ENCODE results near the gene CSMD2.

CSMD2 gene

GRCh38 chr1:33706634-33707255 is 458.3 kb downstream of the CSMD2 start:
- no peak for DNase-seq

- no peak for DNase-seq
Measured at GRCh38 chr1:33703464-33703863, 461.6 kb downstream of the CSMD2 start.

- DNase-seq: no peak
Measured at GRCh38 chr1:33698361-33699035, 466.5 kb downstream of the CSMD2 start.

GRCh38 chr1:33697816-33698215 is 467.2 kb downstream of the CSMD2 start:
- no peak for DNase-seq

- no peak for DNase-seq
Measured at GRCh38 chr1:33696962-33697361, 468.1 kb downstream of the CSMD2 start.

- no peak for DNase-seq
Measured at GRCh38 chr1:33696311-33696710, 468.7 kb downstream of the CSMD2 start.

- no peak for DNase-seq
Measured at GRCh38 chr1:33692206-33693188, 472.5 kb downstream of the CSMD2 start.

- DNase-seq: no peak
Measured at GRCh38 chr1:33687000-33687399, 478.0 kb downstream of the CSMD2 start.

GRCh38 chr1:33686551-33686950 is 478.5 kb downstream of the CSMD2 start:
- no peak for DNase-seq

GRCh38 chr1:33685256-33685655 is 479.8 kb downstream of the CSMD2 start:
- no peak for DNase-seq

- DNase-seq: no peak
Measured at GRCh38 chr1:33684396-33685179, 480.4 kb downstream of the CSMD2 start.

- DNase-seq: no peak
Measured at GRCh38 chr1:33683913-33684312, 481.1 kb downstream of the CSMD2 start.

- DNase-seq: no peak
Measured at GRCh38 chr1:33682371-33682770, 482.7 kb downstream of the CSMD2 start.

GRCh38 chr1:33680281-33680840 is 484.7 kb downstream of the CSMD2 start:
- DNase-seq: no peak

- DNase-seq: no peak
Measured at GRCh38 chr1:33670567-33670966, 494.5 kb downstream of the CSMD2 start.

GRCh38 chr1:33668695-33669094 is 496.3 kb downstream of the CSMD2 start:
- no peak for DNase-seq

GRCh38 chr1:33667386-33668282 is 497.4 kb downstream of the CSMD2 start:
- no peak for DNase-seq

- no peak for DNase-seq
Measured at GRCh38 chr1:33666616-33667015, 498.4 kb downstream of the CSMD2 start.

- no peak for DNase-seq
Measured at GRCh38 chr1:33661811-33662454, 503.1 kb downstream of the CSMD2 start.

- no peak for DNase-seq
Measured at GRCh38 chr1:33660956-33661355, 504.1 kb downstream of the CSMD2 start.

GRCh38 chr1:33660244-33660643 is 504.8 kb downstream of the CSMD2 start:
- no peak for DNase-seq

Data from activated effector memory CD4-positive, alpha-beta T cell treated with anti-CD3 and anti-CD28 coated beads, Interleukin-2, amount 50 U/mL, for 16 hours (primary cell).